Omental fat pad (tissue), 4 donors: ENCODE results near the gene NFIA. TPM values are rescaled to one million over a fixed set of nuclear protein-coding genes. Genes with fewer than 3 reads are reported as not detected.

Source experiments
- ATAC-seq: fragments of 150-250 bp; one replicate; pipeline ENCODE4 v1.9.1; 2016; ENCODE audit warnings: mild to moderate bottlenecking, moderate library complexity; ENCODE audit not compliant: low FRiP score
- DNase-seq: peaks from one replicate; pipeline ENCODE4 v3.0.0-alpha.2; 2019; ENCODE audit warnings: low spot score
- CTCF ChIP-seq, 3 donors: fragments of 450-650 bp; IDR thresholded peaks; one replicate each; pipeline ENCODE4 v1.5.1; 2016 to 2017; ENCODE audit warnings: antibody characterized with exemption in 3 of 3, mild to moderate bottlenecking in 3 of 3, moderate library complexity in 2 of 3
- total RNA-seq, 4 donors: library from RNA; depleted of rRNA; stranded (reverse); fragments of >200 nt; gene quantifications; one replicate each; pipeline ENCODE4 v1.1.0, GENCODE V29; 2016

NFIA gene
- total RNA-seq, 4 donors from 2014 or later = 61.1 to 159 (median 77.5) TPM

GRCh38 chr1:61486783-61487536 lies 404.6 kb downstream of the NFIA start:
- ATAC-seq (no peak), DNase-seq (no peak)
- TF ChIP-seq CTCF (IDR thresholded peaks at IDR 0.05) = no peak

- ATAC-seq (no peak), DNase-seq (no peak)
- no peak for TF ChIP-seq CTCF (IDR thresholded peaks at IDR 0.05)
These were observed 405.4 kb downstream of the NFIA start for GRCh38 chr1:61487801-61488200.

- ATAC-seq = peak; percentile 43
- no peak for TF ChIP-seq CTCF (IDR thresholded peaks at IDR 0.05)
- DNase-seq = no peak
These were observed 408.6 kb downstream of the NFIA start for GRCh38 chr1:61490924-61491323.

GRCh38 chr1:61491497-61491896 lies 409.1 kb downstream of the NFIA start:
- ATAC-seq = peak; percentile 77
- TF ChIP-seq CTCF (IDR thresholded peaks at IDR 0.05) = no peak
- no peak for DNase-seq

- no peak for ATAC-seq
- DNase-seq = no peak
- no peak for TF ChIP-seq CTCF (IDR thresholded peaks at IDR 0.05)
These were observed 411.6 kb downstream of the NFIA start for GRCh38 chr1:61494000-61494399.

- ATAC-seq (no peak), DNase-seq (no peak)
- no peak for TF ChIP-seq CTCF (IDR thresholded peaks at IDR 0.05)
These were observed 414.1 kb downstream of the NFIA start for GRCh38 chr1:61496501-61496900.

GRCh38 chr1:61497013-61497412 lies 414.7 kb downstream of the NFIA start:
- ATAC-seq = no peak
- no peak for DNase-seq
- TF ChIP-seq CTCF (IDR thresholded peaks at IDR 0.05) = no peak
